ENCODE results near the gene DHX40. TPM values are rescaled to one million over a fixed set of nuclear protein-coding genes. Genes with fewer than 3 reads are reported as not detected.
A peak's percentile ranks its signal among the peaks of the same experiment; 100 is the strongest.

The DHX40 gene
- total RNA-seq, 1 donor, result 76.4 TPM

DNA sequence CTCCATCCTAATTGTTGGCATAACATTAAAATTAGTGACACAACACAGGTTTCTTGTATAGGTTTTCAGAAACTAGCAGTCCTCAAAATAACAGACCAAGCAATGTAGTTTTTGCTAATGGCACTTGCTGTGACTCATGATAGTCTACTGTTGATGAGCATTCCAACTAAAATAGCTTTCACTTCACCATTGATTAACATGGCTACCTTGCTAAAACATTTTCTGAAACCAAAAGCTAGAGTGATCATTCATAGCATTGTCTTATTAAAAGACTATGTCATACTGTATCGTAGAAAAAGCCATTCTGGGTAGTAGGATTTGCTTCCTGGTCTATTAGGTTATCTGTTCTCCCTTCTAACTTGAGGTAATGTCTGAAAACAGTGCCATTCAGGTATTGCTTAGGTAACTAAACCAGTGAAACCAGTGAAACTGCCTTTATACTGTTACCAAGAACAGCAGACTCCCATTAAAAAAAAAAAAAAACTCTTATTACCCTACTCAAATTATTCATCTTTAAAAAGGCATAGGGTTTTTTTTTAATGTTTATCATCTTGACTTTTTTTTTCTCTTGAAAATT, 51.8 kb downstream of the DHX40 start:
- no peaks in the 10 kb centered on the region for H3K9me3 ChIP-seq (ENCODE audit: low read depth, low read length)
- no peaks in the 10 kb centered on the region for H3K36me3 ChIP-seq (ENCODE audit: insufficient read depth, low read length)
- H3K4me2 ChIP-seq (ENCODE audit: insufficient read depth, low read length), result peak overlapping the region; percentile 0
- H3K27ac ChIP-seq (ENCODE audit: low read depth, low read length), result no peak overlapping the region
- H3K4me3 ChIP-seq (ENCODE audit: insufficient read depth, low read length), result no peak overlapping the region
- peaks cover 20% of the 10 kb centered on the region for H3K4me1 ChIP-seq (ENCODE audit: insufficient read depth, low read length)
- peaks cover 29% of the 10 kb centered on the region for H3K79me2 ChIP-seq (ENCODE audit: insufficient read depth, low read length)
- H2AFZ ChIP-seq (ENCODE audit: low read length), result peak overlapping the region; percentile 1
- no peaks in the 10 kb centered on the region for H3K27me3 ChIP-seq (ENCODE audit: insufficient read depth, low read length)
- H4K20me1 ChIP-seq (ENCODE audit: insufficient read depth, low read length), result peaks cover 17% of the 10 kb centered on the region
- TF ChIP-seq, protein P1, sequence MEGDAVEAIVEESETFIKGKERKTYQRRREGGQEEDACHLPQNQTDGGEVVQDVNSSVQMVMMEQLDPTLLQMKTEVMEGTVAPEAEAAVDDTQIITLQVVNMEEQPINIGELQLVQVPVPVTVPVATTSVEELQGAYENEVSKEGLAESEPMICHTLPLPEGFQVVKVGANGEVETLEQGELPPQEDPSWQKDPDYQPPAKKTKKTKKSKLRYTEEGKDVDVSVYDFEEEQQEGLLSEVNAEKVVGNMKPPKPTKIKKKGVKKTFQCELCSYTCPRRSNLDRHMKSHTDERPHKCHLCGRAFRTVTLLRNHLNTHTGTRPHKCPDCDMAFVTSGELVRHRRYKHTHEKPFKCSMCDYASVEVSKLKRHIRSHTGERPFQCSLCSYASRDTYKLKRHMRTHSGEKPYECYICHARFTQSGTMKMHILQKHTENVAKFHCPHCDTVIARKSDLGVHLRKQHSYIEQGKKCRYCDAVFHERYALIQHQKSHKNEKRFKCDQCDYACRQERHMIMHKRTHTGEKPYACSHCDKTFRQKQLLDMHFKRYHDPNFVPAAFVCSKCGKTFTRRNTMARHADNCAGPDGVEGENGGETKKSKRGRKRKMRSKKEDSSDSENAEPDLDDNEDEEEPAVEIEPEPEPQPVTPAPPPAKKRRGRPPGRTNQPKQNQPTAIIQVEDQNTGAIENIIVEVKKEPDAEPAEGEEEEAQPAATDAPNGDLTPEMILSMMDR (IDR thresholded peaks at IDR 0.05; ENCODE audit: extremely low read depth, low read depth, low read length), result no peak
- DNase-seq (ENCODE audit: insufficient read length, low spot score, missing footprints), result no peak

DNA sequence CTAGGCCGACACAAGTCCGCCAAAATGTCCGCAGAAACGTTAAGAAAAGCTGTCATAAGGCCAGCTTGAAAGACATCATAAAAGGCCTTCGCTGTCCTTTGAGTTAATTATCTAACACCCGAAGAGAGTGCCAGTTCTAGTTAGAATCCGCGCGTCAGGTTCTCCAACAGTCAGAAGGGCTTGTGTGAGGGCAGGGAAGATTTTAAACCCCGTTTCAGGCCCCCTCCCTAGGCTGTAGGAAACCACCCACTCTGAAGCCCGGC, 53.6 kb downstream of the DHX40 start:
- peaks cover 38% of the 10 kb centered on the region for H3K4me1 ChIP-seq (ENCODE audit: insufficient read depth, low read length)
- H3K4me2 ChIP-seq (ENCODE audit: insufficient read depth, low read length), result peak overlapping the region; percentile 97
- H3K27ac ChIP-seq (ENCODE audit: low read depth, low read length), result peak overlapping the region; percentile 99
- TF ChIP-seq, protein P1 (IDR thresholded peaks at IDR 0.05; ENCODE audit: extremely low read depth, low read depth, low read length), result no peak
- no peaks in the 10 kb centered on the region for H3K9me3 ChIP-seq (ENCODE audit: low read depth, low read length)
- H2AFZ ChIP-seq (ENCODE audit: low read length), result peak overlapping the region; percentile 90
- peak; percentile 94 for DNase-seq (ENCODE audit: insufficient read length, low spot score, missing footprints)
- peaks cover 46% of the 10 kb centered on the region for H3K79me2 ChIP-seq (ENCODE audit: insufficient read depth, low read length)
- no peaks in the 10 kb centered on the region for H3K27me3 ChIP-seq (ENCODE audit: insufficient read depth, low read length)
- no peaks in the 10 kb centered on the region for H3K36me3 ChIP-seq (ENCODE audit: insufficient read depth, low read length)
- peaks cover 34% of the 10 kb centered on the region for H4K20me1 ChIP-seq (ENCODE audit: insufficient read depth, low read length)
- H3K4me3 ChIP-seq (ENCODE audit: insufficient read depth, low read length), result peak overlapping the region; percentile 99

DNA sequence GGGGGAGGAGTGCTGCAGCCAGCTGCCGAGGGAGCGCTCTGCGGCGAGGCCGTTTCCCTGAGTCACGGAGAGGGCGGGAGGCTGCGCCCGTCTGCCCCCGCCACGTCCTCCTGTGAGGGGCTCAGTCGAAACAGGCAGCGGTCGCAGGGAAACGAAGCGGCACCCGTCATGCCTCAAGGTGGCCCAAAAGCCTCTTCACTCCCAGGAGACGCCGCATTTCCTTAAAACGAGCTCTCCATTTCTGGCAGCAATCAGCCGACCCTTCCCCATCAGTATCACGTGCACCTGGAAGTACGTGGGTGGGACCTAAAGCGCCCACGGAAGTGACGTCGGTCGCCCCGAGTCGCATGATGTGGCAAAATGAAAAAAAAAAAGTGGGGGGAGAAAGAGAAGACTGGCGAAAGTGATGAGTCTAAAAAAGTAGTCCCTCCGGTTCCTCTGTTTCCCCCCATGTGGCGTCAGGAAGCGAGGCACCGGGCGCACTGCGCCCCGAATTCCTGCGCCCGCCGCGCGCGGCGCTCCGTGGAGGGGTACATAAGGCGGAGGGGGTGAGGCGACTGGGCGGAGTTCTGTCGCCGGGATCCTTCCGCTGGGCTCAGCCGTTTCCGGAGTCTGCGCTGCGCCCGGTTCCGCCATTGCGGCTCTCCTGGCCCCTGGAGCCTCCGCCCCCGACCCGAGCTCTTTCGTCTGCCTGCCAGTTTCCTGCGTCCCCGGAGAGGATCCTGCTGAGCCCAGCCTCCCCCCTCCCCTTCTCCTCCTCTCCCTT, 54.1 kb downstream of the DHX40 start, which contains the start of gene CLTC:
Gene CLTC, plus strand, starts transcription at position 598 of the 766 bp plus-strand sequence. CDS start 237 bp downstream, outside the sequence.
- peak; percentile 88 for DNase-seq (ENCODE audit: insufficient read length, low spot score, missing footprints)
- H3K4me3 ChIP-seq (ENCODE audit: insufficient read depth, low read length), result peak within 1 kb of the TSS; percentile 99
- peaks cover 51% of the 10 kb centered on the region for H3K79me2 ChIP-seq (ENCODE audit: insufficient read depth, low read length)
- no peaks in the 10 kb centered on the region for H3K9me3 ChIP-seq (ENCODE audit: low read depth, low read length)
- H3K4me1 ChIP-seq (ENCODE audit: insufficient read depth, low read length), result peaks cover 40% of the 10 kb centered on the region
- H3K27me3 ChIP-seq (ENCODE audit: insufficient read depth, low read length), result no peaks in the 10 kb centered on the region
- H4K20me1 ChIP-seq (ENCODE audit: insufficient read depth, low read length), result peaks cover 39% of the 10 kb centered on the region
- H3K4me2 ChIP-seq (ENCODE audit: insufficient read depth, low read length), result peak within 1 kb of the TSS; percentile 97
- TF ChIP-seq, protein P1 (IDR thresholded peaks at IDR 0.05; ENCODE audit: extremely low read depth, low read depth, low read length), result no peak
- H3K36me3 ChIP-seq (ENCODE audit: insufficient read depth, low read length), result no peaks in the 10 kb centered on the region
- H3K27ac ChIP-seq (ENCODE audit: low read depth, low read length), result peak within 1 kb of the TSS; percentile 99
- H2AFZ ChIP-seq (ENCODE audit: low read length), result peak within 1 kb of the TSS; percentile 90

DNA sequence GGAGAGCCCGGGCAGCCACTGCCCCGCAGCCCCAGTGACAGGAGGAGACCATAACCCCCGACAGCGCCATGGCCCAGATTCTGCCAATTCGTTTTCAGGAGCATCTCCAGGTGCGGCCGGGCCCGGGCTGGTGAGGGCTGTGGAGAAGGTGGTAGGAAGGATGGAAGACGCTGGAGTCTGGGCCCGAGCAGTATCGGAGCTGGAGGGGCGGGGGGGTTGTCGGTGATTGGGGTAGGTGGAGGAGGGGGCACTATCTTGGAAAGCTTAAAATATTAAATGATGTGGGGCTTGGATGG, 54.6 kb downstream of the DHX40 start:
- no peak for DNase-seq (ENCODE audit: insufficient read length, low spot score, missing footprints)
- H3K4me2 ChIP-seq (ENCODE audit: insufficient read depth, low read length), result peak overlapping the region; percentile 97
- TF ChIP-seq, protein P1 (IDR thresholded peaks at IDR 0.05; ENCODE audit: extremely low read depth, low read depth, low read length), result no peak
- no peaks in the 10 kb centered on the region for H3K9me3 ChIP-seq (ENCODE audit: low read depth, low read length)
- peak overlapping the region; percentile 76 for H2AFZ ChIP-seq (ENCODE audit: low read length)
- H4K20me1 ChIP-seq (ENCODE audit: insufficient read depth, low read length), result peaks cover 44% of the 10 kb centered on the region
- H3K27me3 ChIP-seq (ENCODE audit: insufficient read depth, low read length), result no peaks in the 10 kb centered on the region
- H3K27ac ChIP-seq (ENCODE audit: low read depth, low read length), result peak overlapping the region; percentile 99
- no peaks in the 10 kb centered on the region for H3K36me3 ChIP-seq (ENCODE audit: insufficient read depth, low read length)
- H3K79me2 ChIP-seq (ENCODE audit: insufficient read depth, low read length), result peaks cover 56% of the 10 kb centered on the region
- peaks cover 40% of the 10 kb centered on the region for H3K4me1 ChIP-seq (ENCODE audit: insufficient read depth, low read length)
- H3K4me3 ChIP-seq (ENCODE audit: insufficient read depth, low read length), result peak overlapping the region; percentile 99
